NCI-H2029 treated with DMSO at 0.1 percent for 48 hours (cell line): Measurements from ENCODE around the gene C2orf74.
"Not testable (repeated sequence)": the region's sequence is repeated elsewhere in the genome, so short reads cannot be mapped to it uniquely, and the experiment has no call there.

Experiments
- DNase-seq: peaks from one replicate; lab custom pipeline; 2025; lab: John Stamatoyannopoulos, UW

Gene C2orf74

GRCh38 chr2:61173116-61173515 is 11.1 kb downstream of the C2orf74 start:
- DNase-seq, result no peak

- DNase-seq, result no peak
These were observed 13.0 kb downstream of the C2orf74 start for GRCh38 chr2:61175036-61175435.

DNA sequence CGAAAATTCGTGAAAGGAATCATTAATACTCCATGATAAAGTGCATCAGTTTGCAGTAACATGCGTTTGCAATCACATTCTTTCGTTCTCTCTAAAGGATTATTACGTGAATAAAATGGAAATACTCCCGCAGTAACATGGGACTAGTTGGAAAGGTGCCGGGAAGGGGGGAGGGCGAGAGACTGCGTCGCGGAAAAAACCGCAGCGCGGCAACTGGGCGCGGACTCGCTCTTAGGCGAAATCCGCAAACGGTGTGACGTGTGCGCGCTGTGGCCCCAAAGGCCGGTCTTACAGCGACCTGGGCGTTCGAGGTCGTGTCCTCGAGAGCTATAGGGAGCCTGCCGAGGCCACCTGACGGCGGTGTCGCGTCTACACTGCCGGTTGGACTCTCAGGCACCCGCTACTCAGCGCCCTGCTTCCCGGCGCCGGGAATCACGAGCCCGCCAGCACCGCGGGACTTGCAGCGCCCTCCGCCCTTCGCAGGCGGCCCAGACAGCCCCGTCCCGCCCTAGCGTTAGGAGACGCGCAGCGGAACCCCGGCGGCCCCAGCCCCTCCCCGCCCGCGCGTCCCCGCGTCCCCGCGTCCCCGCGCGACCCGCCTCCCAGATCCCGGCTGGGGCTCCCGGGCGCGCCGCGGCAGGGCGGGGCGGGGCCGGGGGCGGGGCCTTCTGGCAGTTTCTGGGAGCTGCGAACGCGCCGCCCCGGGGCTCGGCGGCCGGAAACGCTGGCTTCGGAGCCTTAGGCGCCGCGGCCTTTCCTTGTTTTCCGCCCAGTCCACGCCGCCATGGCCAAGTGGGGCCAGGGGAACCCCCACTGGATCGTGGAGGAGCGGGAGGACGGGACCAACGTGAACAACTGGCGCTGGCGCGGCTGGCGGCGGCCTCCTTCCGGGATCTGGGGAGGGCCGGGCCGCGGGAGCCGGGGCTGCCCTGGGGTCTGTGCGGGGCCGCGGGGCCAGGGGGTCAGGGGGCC is 15.1 kb downstream of the C2orf74 start:
- DNase-seq, result peak; percentile 30

- DNase-seq, result no peak
These were observed 15.9 kb downstream of the C2orf74 start for GRCh38 chr2:61177727-61178549.

GRCh38 chr2:61178603-61179545 is 16.9 kb downstream of the C2orf74 start:
- no peak for DNase-seq

GRCh38 chr2:61179701-61180639 is 18.0 kb downstream of the C2orf74 start:
- DNase-seq, result no peak

DNA sequence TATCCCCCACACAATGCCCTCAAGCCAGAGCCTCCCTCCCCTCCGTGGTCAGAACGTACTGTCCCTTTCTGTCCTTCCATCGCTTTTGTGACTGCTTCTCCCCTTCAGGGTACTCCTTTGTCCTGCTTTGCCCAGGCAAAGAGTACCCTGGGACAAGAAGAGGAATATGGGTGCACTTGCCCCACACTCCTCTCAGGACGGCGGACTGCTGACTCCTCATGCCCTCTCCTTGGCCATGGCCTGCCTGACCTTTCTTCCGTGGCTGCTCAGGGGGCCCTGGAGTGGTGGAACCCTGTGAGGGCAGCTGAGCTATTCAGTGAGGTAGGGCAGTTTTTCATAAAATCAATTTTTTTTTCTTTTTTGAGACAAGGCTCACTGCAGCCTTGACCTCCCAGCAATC is 18.7 kb downstream of the C2orf74 start:
- DNase-seq, result no peak

DNA sequence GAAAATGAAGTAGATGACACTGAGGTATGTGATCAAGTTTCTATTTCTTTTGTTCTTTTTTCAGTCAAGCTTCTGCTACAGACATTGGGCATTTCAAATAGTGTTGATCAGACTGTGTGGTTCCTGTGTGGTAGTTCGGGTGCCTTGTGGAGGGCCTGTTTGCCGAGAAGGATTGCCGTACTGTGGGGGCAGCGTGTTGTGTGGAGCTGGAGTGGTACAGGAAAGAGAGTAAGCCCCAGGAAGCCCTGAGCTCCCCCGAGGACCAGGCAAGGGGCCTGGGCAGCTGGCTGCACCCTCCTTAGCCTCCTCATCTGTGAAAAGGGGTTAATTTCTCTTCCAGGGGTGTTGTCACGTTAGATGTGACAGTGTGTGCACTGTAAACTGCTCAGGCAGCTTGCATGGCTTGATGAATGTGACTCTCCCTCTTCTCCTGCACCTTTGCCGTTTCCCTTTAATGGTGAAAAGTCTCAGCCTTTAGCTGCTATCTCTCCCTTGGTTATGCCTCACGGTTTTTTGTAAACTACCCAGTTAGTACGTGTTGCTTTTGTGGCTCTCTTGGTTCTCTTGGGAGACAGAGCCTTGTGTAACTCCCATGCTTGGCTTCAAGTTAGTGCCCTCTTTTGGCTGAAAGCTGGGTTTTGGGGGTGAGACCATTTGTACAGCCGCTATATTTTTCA is 19.5 kb downstream of the C2orf74 start:
- DNase-seq, result no peak

- no peak for DNase-seq
These were observed 20.0 kb downstream of the C2orf74 start for GRCh38 chr2:61182059-61182383.

DNA sequence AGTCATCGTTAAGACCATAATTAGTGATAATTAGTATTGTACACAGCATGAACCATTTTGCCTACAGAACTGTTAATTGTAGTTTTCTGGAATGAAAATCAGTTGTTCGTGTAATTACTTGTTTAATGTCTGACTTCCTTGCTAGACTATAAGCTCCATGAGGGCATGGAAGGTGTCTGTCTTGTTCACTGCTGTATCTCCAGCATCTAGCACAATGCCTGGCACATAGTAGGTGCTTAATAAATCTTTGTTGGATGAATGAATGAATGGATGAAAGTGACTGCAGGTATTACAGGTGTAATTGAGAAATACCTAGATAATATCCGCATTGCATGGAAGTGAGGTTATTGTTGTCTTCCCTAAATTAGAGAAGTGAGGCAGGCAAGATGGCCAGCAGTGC is 21.8 kb downstream of the C2orf74 start:
- DNase-seq, result no peak

GRCh38 chr2:61184263-61184662 is 22.3 kb downstream of the C2orf74 start:
- no peak for DNase-seq

- DNase-seq, result no peak
These were observed 23.3 kb downstream of the C2orf74 start for GRCh38 chr2:61185231-61185728.

DNA sequence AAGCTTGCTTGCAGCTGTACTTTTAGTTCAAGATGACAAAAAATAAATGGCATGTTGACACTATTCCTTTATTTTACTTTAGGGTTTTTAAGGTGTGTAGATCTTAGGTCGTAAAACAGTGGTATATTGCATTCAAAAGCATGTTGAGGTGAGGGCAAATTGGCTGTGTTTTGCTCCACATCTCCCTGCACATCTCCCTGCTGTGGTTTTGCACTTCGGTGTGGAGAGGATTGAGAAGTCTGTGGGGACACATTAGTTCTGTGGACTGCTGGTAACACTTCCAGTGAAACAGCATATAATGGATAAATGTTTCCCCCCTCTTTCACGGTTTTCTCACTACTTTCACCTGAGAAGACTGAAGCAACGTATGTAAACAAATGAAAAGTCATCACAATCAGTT is 25.1 kb downstream of the C2orf74 start:
- DNase-seq, result no peak

GRCh38 chr2:61193670-61194561 is 31.9 kb downstream of the C2orf74 start:
- DNase-seq, result no peak

DNA sequence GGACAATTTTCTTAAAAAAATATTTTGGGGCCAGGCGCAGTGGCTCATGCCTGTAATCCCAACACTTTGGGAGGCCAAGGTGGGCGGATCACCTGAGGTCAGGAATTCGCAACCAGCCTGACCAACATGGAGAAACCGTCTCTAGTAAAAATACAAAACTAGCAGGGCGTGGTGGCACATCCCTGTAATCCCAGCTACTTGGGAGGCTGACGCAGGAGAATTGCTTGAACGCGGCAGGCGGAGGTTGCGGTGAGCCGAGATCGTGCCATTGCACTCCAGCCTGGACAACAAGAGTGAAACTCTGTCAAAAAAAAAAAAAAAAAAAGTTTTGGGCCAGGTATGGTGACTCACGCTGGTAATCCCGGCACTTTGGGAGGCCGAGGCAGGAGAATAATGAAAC is 32.7 kb downstream of the C2orf74 start:
- DNase-seq, result not testable (repeated sequence)

- DNase-seq, result no peak
These were observed 34.7 kb downstream of the C2orf74 start for GRCh38 chr2:61196671-61197070.

DNA sequence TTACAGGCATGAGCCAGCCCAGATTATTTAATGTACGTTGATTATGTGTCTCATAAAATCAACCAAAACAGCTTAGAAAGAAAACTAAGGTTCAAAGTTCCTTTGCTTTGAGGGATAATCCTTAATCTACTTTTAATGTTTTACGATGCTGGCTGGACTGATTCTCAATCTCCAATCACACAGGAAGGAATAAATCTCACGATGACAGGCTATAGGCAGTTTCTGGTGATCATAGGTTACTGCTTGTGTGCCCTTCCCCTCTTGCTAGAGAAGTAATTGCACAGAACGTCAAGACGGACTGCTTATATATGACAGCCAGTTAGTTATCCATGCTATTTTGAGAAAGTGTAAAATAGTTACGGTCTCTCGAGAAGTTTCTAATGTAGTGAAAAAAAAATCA is 43.1 kb downstream of the C2orf74 start:
- DNase-seq, result no peak

GRCh38 chr2:61210332-61210981 is 48.5 kb downstream of the C2orf74 start:
- DNase-seq, result no peak
